ENCODE results near the gene TACR2.

TACR2 gene

GRCh38 chr10:69459101-69459790, 42.5 kb upstream of the TACR2 start:
- H3K27ac ChIP-seq (ENCODE audit: low read depth, low read length) = no peak overlapping the region
- no peaks in the 10 kb centered on the region for H3F3A ChIP-seq (ENCODE audit: insufficient read depth)
- TF ChIP-seq EZH2phosphoT487 (conservative IDR thresholded peaks at IDR 0.05; ENCODE audit: low read length) (no peak), CTCF (IDR thresholded peaks at IDR 0.05; ENCODE audit: insufficient read depth, low read length, poor library complexity, severe bottlenecking) (no peak)
- H2AFZ ChIP-seq (ENCODE audit: low read depth, low read length, severe bottlenecking) = no peak overlapping the region
- H3K4me3 ChIP-seq (ENCODE audit: insufficient read depth, low read length, poor library complexity, severe bottlenecking) = no peak overlapping the region
- no peaks in the 10 kb centered on the region for H3K79me2 ChIP-seq (ENCODE audit: insufficient read depth, low read length)
- H3K9me2 ChIP-seq (replicated peaks; ENCODE audit: insufficient read depth, low read length) = no peaks in the 10 kb centered on the region
- H3K27me3 ChIP-seq (ENCODE audit: low read length) = no peaks in the 10 kb centered on the region
- H4K20me1 ChIP-seq (ENCODE audit: low read depth, low read length) = no peaks in the 10 kb centered on the region
- H3K36me3 ChIP-seq (ENCODE audit: low read length) = no peaks in the 10 kb centered on the region
- H3K9ac ChIP-seq (ENCODE audit: low read length) = no peak overlapping the region
- H3K9me3 ChIP-seq (ENCODE audit: insufficient read depth, low read length) = no peaks in the 10 kb centered on the region
- H3K4me2 ChIP-seq (ENCODE audit: low read depth, low read length, poor library complexity, severe bottlenecking) = no peak overlapping the region

- H3K27ac ChIP-seq (ENCODE audit: low read depth, low read length) = no peak overlapping the region
- no peaks in the 10 kb centered on the region for H3F3A ChIP-seq (ENCODE audit: insufficient read depth)
- H4K20me1 ChIP-seq (ENCODE audit: low read depth, low read length) = no peaks in the 10 kb centered on the region
- H3K79me2 ChIP-seq (ENCODE audit: insufficient read depth, low read length) = no peaks in the 10 kb centered on the region
- H3K9me3 ChIP-seq (ENCODE audit: insufficient read depth, low read length) = no peaks in the 10 kb centered on the region
- no peak overlapping the region for H3K4me2 ChIP-seq (ENCODE audit: low read depth, low read length, poor library complexity, severe bottlenecking)
- no peak overlapping the region for H2AFZ ChIP-seq (ENCODE audit: low read depth, low read length, severe bottlenecking)
- TF ChIP-seq EZH2phosphoT487 (conservative IDR thresholded peaks at IDR 0.05; ENCODE audit: low read length) (no peak), CTCF (IDR thresholded peaks at IDR 0.05; ENCODE audit: insufficient read depth, low read length, poor library complexity, severe bottlenecking) (no peak)
- H3K9me2 ChIP-seq (replicated peaks; ENCODE audit: insufficient read depth, low read length) = no peaks in the 10 kb centered on the region
- no peak overlapping the region for H3K4me3 ChIP-seq (ENCODE audit: insufficient read depth, low read length, poor library complexity, severe bottlenecking)
- no peaks in the 10 kb centered on the region for H3K27me3 ChIP-seq (ENCODE audit: low read length)
- H3K9ac ChIP-seq (ENCODE audit: low read length) = no peak overlapping the region
- H3K36me3 ChIP-seq (ENCODE audit: low read length) = no peaks in the 10 kb centered on the region
Measured at GRCh38 chr10:69458430-69459100, 41.8 kb upstream of the TACR2 start.

GRCh38 chr10:69457771-69458237, 41.1 kb upstream of the TACR2 start:
- Histone ChIP-seq H3K9ac (ENCODE audit: low read length) (no peak overlapping the region), H3K4me2 (ENCODE audit: low read depth, low read length, poor library complexity, severe bottlenecking) (no peak overlapping the region)

More at GRCh38 chr10:69457771-69458237, 41.1 kb upstream of the TACR2 start:
- Histone ChIP-seq H3K9me3 (ENCODE audit: insufficient read depth, low read length) (no peaks in the 10 kb centered on the region), H3F3A (ENCODE audit: insufficient read depth) (no peaks in the 10 kb centered on the region), H3K79me2 (ENCODE audit: insufficient read depth, low read length) (no peaks in the 10 kb centered on the region), H4K20me1 (ENCODE audit: low read depth, low read length) (no peaks in the 10 kb centered on the region), H2AFZ (ENCODE audit: low read depth, low read length, severe bottlenecking) (no peak overlapping the region), H3K9me2 (replicated peaks; ENCODE audit: insufficient read depth, low read length) (no peaks in the 10 kb centered on the region), H3K27ac (ENCODE audit: low read depth, low read length) (no peak overlapping the region), H3K36me3 (ENCODE audit: low read length) (no peaks in the 10 kb centered on the region), H3K27me3 (ENCODE audit: low read length) (no peaks in the 10 kb centered on the region), H3K4me3 (ENCODE audit: insufficient read depth, low read length, poor library complexity, severe bottlenecking) (no peak overlapping the region)
- no peak for TF ChIP-seq CTCF (IDR thresholded peaks at IDR 0.05; ENCODE audit: insufficient read depth, low read length, poor library complexity, severe bottlenecking)

Measured in SU-DHL-6 (cell line).